ENCODE data around the gene CCDC197.

DNA sequence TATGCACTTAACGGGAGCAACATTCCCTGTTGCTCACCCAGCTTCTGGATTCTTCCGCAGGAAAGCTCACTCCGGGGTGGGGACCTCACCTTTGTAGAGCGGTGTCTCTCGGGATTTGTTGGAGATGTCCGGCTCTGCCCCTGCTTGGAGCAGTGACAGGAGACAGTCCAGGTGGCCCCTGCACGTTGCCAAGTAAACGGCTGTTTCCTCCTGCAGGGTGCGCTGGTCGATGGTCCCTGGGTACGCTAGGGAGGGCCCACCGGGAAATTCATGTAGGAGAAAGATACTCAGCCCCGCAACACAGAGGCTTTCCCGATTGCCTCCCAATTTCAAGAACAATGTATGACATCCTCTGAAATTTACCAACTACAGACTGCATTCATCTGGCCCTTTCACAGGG, 43.8 kb upstream of the CCDC197 start:
- TF ChIP-seq, protein P1, sequence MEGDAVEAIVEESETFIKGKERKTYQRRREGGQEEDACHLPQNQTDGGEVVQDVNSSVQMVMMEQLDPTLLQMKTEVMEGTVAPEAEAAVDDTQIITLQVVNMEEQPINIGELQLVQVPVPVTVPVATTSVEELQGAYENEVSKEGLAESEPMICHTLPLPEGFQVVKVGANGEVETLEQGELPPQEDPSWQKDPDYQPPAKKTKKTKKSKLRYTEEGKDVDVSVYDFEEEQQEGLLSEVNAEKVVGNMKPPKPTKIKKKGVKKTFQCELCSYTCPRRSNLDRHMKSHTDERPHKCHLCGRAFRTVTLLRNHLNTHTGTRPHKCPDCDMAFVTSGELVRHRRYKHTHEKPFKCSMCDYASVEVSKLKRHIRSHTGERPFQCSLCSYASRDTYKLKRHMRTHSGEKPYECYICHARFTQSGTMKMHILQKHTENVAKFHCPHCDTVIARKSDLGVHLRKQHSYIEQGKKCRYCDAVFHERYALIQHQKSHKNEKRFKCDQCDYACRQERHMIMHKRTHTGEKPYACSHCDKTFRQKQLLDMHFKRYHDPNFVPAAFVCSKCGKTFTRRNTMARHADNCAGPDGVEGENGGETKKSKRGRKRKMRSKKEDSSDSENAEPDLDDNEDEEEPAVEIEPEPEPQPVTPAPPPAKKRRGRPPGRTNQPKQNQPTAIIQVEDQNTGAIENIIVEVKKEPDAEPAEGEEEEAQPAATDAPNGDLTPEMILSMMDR (IDR thresholded peaks at IDR 0.05): no peak
- TF ChIP-seq POLR2A (IDR thresholded peaks at IDR 0.05) (no peak), POLR2AphosphoS5 (IDR thresholded peaks at IDR 0.05) (no peak)

Measured in prostate gland (tissue), 2 donors.